ENCODE data around the gene CLN5.

DNA sequence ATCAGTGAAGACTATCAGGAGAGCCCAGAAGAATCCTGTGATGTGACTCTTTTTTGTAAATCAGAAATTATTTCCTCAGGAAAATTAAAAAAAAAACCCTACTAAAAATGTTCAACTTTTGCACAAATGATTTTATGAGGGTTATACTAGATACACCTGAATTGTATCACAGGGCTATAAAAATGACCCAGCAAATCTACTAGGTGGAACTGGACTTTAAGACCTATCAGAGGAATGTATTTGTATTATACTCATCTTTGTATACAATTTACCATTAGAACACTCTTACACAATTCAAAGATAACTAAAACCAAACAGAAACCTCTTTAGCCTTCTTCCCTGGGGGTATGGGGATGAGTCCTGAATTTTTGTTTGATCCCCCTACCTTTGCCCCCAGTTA is 27.9 kb downstream of the CLN5 start:
- TF ChIP-seq, protein P1, sequence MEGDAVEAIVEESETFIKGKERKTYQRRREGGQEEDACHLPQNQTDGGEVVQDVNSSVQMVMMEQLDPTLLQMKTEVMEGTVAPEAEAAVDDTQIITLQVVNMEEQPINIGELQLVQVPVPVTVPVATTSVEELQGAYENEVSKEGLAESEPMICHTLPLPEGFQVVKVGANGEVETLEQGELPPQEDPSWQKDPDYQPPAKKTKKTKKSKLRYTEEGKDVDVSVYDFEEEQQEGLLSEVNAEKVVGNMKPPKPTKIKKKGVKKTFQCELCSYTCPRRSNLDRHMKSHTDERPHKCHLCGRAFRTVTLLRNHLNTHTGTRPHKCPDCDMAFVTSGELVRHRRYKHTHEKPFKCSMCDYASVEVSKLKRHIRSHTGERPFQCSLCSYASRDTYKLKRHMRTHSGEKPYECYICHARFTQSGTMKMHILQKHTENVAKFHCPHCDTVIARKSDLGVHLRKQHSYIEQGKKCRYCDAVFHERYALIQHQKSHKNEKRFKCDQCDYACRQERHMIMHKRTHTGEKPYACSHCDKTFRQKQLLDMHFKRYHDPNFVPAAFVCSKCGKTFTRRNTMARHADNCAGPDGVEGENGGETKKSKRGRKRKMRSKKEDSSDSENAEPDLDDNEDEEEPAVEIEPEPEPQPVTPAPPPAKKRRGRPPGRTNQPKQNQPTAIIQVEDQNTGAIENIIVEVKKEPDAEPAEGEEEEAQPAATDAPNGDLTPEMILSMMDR (IDR thresholded peaks at IDR 0.05): no peak
- no peak for TF ChIP-seq POLR2A (IDR thresholded peaks at IDR 0.05)

Data from thyroid gland (tissue), 4 donors.